Measurements from ENCODE around the gene TBC1D2B.

DNA sequence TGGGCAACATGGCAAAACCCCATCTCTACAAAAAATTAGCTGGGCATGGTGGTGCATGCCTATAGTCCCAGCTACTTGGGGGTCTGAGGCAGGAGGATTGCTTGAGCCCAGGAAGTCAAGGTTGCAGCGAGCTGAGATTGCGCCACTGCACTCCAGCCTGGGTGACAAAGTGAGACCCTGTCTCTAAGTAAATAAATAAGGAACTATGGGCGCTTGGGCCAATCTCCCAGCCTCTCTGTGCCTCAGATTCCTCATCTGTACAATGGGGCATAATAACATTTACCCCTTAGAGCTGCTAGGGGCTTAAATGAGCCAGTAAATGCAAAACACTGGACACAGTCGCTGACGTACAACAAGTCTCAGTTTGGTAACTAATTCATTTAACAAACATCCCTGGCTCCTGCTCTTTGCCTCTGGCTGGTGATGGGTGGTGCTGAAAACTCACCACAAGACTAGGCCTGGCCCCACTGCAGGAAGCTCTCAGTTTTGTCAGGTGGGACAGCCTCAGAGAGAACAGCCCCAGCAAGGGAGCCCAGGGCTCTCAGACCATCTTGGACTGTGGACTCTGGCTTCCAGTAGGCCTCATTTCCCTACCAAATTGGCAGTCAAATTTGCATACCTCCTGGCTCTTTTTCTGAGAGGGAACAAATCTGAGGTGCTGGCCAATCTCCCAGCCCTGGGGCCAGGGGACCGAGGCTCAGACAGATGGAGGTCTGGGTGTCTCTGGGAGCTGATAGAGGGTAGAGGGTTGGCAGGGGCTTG, 6.4 kb upstream of the TBC1D2B start:
- TF ChIP-seq, protein P1, sequence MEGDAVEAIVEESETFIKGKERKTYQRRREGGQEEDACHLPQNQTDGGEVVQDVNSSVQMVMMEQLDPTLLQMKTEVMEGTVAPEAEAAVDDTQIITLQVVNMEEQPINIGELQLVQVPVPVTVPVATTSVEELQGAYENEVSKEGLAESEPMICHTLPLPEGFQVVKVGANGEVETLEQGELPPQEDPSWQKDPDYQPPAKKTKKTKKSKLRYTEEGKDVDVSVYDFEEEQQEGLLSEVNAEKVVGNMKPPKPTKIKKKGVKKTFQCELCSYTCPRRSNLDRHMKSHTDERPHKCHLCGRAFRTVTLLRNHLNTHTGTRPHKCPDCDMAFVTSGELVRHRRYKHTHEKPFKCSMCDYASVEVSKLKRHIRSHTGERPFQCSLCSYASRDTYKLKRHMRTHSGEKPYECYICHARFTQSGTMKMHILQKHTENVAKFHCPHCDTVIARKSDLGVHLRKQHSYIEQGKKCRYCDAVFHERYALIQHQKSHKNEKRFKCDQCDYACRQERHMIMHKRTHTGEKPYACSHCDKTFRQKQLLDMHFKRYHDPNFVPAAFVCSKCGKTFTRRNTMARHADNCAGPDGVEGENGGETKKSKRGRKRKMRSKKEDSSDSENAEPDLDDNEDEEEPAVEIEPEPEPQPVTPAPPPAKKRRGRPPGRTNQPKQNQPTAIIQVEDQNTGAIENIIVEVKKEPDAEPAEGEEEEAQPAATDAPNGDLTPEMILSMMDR (IDR thresholded peaks at IDR 0.05), result no peak
- no peak for TF ChIP-seq POLR2AphosphoS5 (IDR thresholded peaks at IDR 0.05)
- TF ChIP-seq POLR2A (IDR thresholded peaks at IDR 0.05; ENCODE audit: low read depth), result no peak
- no peak for TF ChIP-seq EP300 (IDR thresholded peaks at IDR 0.05)

Measured in esophagus muscularis mucosa (tissue), 4 donors.